ENCODE measurements around the gene RPH3AL.
"Not testable (repeated sequence)": the region's sequence is repeated elsewhere in the genome, so short reads cannot be mapped to it uniquely, and the experiment has no call there.

RPH3AL gene

DNA sequence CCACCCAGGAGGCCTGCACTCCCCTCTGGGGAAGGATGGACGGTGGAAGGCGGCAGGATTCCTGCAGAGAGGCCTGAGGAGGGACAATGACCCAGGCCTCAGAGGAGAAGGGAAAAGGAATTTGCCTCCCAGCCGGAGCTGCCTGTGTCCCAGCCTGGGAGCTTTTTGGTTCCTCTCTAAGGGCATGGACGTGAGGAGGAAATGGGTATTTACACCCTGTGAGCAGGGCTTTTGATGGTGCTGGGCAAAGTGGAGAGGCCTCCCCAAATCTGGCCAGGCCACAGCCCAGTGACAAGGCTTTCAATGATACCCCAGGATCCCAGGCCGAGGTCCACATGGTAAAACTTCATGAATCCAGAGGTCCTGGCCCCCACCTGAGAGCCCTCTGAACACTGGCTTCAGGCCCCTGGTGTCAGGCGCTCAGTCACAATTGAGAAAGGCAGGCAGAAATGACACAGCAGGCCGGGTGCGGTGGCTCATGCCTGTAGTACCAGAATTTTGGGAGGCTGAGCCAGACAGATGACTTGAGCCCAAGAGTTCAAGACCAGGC is 115.1 kb downstream of the RPH3AL start:
- DNase-seq (ENCODE audit: low spot score): no peak
- no peak for TF ChIP-seq CTCF (IDR thresholded peaks at IDR 0.05; ENCODE audit: extremely low read depth, missing control alignments)

DNA sequence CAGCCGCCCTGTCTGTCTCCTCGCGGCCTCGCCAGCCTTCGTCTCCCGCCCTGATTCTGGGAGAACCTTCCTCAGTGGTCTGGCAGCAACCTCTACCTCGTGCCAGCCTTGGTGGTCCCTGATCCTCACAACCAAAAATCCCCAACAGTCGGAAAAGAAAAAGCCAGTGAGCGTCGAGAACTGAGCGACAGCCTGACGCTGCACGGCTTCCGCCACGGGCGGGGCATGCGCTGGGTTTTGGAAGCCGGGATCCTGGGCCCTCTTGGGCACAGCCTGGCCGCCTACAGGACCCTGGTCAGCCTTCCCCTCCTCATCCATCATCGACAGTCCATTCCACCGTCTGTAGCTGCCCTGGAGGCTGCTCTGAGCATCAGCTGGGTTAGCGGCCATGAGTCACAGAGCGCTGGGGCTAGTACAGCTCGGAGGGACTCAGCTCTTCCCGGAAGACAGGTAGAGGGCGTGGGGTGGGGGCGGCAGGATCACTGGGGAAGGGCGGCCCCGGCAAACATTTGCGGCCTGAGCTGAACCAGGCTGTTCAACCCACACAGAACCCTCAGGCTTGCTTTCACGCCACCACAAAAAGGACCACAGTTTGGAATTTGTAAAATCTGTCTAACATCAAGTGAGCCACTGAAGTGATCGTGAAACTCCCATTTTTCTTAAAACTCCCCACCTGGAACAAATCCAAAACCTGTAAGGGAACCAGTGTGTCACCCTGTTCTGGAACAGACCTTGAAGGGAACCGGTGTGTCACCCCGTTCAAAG is 115.8 kb downstream of the RPH3AL start:
- TF ChIP-seq CTCF (IDR thresholded peaks at IDR 0.05; ENCODE audit: extremely low read depth, missing control alignments): no peak
- DNase-seq (ENCODE audit: low spot score): no peak

DNA sequence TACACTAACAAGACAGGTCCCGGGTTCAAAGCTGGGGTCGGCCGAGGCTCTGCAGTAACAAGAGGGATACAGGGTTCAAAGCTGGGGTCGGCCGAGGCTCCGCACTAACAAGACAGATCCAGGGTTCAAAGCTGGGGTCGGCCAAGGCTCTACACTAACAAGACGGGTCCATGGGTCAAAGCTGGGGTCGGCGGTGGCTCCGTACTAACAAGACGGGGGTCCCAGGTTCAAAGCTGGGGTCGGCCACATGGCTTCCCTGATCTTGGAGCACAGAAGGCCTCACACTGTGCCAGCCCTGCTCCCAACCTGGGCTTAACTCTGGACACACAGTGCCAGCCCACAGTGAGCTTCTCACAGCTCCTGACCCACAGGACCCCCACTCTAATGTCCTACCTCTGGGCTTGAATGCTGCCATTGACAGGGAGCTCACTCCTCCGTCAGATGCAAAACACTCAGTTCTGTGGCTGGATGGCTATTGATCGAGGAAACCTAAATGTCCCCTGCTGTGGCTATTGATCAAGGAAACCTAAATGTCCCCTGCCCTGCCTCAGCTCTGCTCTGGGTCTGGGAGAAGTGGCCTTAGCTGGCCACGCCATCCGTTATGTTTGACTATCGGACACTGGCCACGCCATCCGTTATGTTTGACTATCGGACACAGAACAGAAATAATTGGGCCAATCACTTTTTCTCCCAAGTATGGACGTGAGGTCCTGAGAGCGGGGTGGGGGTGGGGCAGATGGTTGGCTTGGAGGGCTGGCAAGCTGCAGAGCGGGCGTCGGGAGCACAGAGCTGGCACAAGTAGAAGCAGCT is 116.6 kb downstream of the RPH3AL start:
- no peak for TF ChIP-seq CTCF (IDR thresholded peaks at IDR 0.05; ENCODE audit: extremely low read depth, missing control alignments)
- DNase-seq (ENCODE audit: low spot score): no peak

DNA sequence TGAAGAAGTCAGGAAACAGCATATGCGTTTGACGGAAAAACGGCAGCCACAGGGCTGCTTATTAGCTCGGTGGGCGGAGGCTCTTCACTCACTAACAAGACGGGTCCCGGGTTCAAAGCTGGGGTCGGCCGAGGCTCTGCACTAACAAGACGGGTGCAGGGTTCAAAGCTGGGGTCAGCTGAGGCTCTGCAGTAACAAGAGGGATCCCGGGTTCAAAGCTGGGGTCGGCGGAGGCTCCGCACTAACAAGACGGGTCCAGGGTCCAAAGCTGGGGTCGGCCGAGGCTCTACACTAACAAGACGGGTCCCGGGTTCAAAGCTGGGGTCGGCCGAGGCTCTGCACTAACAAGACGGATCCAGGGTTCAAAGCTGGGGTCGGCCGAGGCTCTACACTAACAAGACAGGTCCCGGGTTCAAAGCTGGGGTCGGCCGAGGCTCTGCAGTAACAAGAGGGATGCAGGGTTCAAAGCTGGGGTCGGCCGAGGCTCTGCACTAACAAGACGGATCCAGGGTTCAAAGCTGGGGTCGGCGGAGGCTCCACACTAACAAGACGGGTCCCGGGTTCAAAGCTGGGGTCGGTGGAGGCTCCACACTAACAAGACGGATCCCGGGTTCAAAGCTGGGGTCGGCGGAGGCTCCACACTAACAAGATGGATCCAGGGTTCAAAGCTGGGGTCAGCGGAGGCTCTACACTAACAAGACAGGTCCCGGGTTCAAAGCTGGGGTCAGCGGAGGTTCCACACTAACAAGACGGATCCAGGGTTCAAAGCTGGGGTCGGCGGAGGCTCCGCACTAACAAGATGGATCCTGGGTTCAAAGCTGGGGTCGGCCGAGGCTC is 117.4 kb downstream of the RPH3AL start:
- not testable (repeated sequence) for DNase-seq (ENCODE audit: low spot score)

GRCh38 chr17:234163-234993 is 118.2 kb downstream of the RPH3AL start:
- DNase-seq (ENCODE audit: low spot score): not testable (repeated sequence)

DNA sequence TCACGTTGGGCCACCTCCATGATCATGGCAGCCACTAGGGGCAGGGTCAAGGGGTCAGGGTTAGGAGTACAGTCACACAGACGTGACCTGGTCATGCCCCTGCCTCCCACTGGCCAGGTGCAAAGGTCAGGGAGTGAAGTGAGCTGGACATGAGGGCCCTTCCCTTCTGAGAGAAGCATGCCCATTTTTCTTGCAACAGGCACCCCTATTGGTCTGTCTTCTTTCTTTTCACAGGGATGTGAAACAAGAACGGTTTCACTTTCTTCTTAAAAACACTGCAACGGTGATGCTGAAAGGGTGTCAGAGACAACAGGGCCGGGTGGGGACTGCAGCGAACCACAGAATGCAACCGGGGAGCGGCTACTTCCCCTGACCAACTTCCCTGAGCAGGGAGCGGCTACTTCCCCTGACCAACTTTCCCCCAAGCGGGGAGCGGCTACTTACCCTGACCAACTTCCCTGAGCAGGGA is 119.1 kb downstream of the RPH3AL start:
- no peak for TF ChIP-seq CTCF (IDR thresholded peaks at IDR 0.05; ENCODE audit: extremely low read depth, missing control alignments)
- DNase-seq (ENCODE audit: low spot score): peak; percentile 51

- no peak for TF ChIP-seq CTCF (IDR thresholded peaks at IDR 0.05; ENCODE audit: extremely low read depth, missing control alignments)
- peak; percentile 34 for DNase-seq (ENCODE audit: low spot score)
Observed at GRCh38 chr17:231966-232807, 120.4 kb downstream of the RPH3AL start.

All from GM20000 (cell line).